ENCODE results near the gene BTBD2. TPM values are rescaled to one million over a fixed set of nuclear protein-coding genes. Genes with fewer than 3 reads are reported as not detected.

Gene BTBD2
- total and polyA plus RNA-seq, 2 of the 8 experiments (the other 6 are each of a cell fraction or from before 2014, with no cell fraction given), result 91.7 to 92.3 TPM

- no peak for TF ChIP-seq RXRA (IDR thresholded peaks at IDR 0.05; ENCODE audit: insufficient read depth, low read depth, low read length)
- TF ChIP-seq EZH2 (IDR thresholded peaks at IDR 0.05; ENCODE audit: low read depth, low read length, severe bottlenecking), result no peak
- no peak for TF ChIP-seq SIN3A (conservative IDR thresholded peaks at IDR 0.05 in 1 of 2, IDR thresholded peaks at IDR 0.05 in 1 of 2; ENCODE audit: low read depth in 1 of 2, low read length in 2 of 2)
- no peak for TF ChIP-seq MAFK (IDR thresholded peaks at IDR 0.05; ENCODE audit: low read depth, low read length)
- TF ChIP-seq USF2 (IDR thresholded peaks at IDR 0.05; ENCODE audit: low read length), result no peak
- no peak; a peak in 1 of 4 replicates for TF ChIP-seq RAD21 (IDR thresholded peaks at IDR 0.05 in 1 of 2, conservative IDR thresholded peaks at IDR 0.05 in 1 of 2; ENCODE audit: low read depth in 2 of 2, low read length in 2 of 2)
- TF ChIP-seq ZNF274 (IDR thresholded peaks at IDR 0.05; ENCODE audit: borderline replicate concordance, extremely low read depth, low read length), result no peak
- no peak for TF ChIP-seq JUN (IDR thresholded peaks at IDR 0.05; ENCODE audit: low read depth, low read length)
- no peak for TF ChIP-seq ATF3 (IDR thresholded peaks at IDR 0.05; ENCODE audit: insufficient read depth, low read depth, low read length)
- no peak for TF ChIP-seq SIX5 (IDR thresholded peaks at IDR 0.05; ENCODE audit: low read depth, low read length)
- TF ChIP-seq E2F6 (IDR thresholded peaks at IDR 0.05), result peak; percentile 55; the same call in 1 of the 2 replicates
- TF ChIP-seq NRF1 (IDR thresholded peaks at IDR 0.05; ENCODE audit: low read depth, low read length), result no peak
- 0 out of 2 replicates have a peak, but pooled peaks have one; percentile 42 for TF ChIP-seq CHD2 (IDR thresholded peaks at IDR 0.05; ENCODE audit: low read length)
- TF ChIP-seq CBX8 (IDR thresholded peaks at IDR 0.05; ENCODE audit: borderline replicate concordance, low read depth, low read length), result no peak
- TF ChIP-seq TCF12 (IDR thresholded peaks at IDR 0.05; ENCODE audit: low read depth, low read length), result no peak
- TF ChIP-seq ASH2L (IDR thresholded peaks at IDR 0.05; ENCODE audit: low read length), result no peak
- no peak for TF ChIP-seq ATF2 (IDR thresholded peaks at IDR 0.05; ENCODE audit: low read length)
- TF ChIP-seq TAF7 (optimal IDR thresholded peaks at IDR 0.05; ENCODE audit: borderline replicate concordance, low read depth, low read length), result no peak
These were observed 46.2 kb upstream of the BTBD2 start (continued) for GRCh38 chr19:2061495-2062388.
